Endodermal cell (in vitro differentiated cells): Measurements from ENCODE around the gene MS4A10. TPM values are rescaled to one million over a fixed set of nuclear protein-coding genes. Genes with fewer than 3 reads are reported as not detected.

ENCODE experiments used
- DNase-seq: peaks from one replicate; pipeline ENCODE4 v3.0.0-alpha.2; 2017
- H3K27ac ChIP-seq: 2 replicates; pipeline ENCODE4 v1.5.1; 2013; ENCODE audit warnings: mild to moderate bottlenecking, low read depth, low read length, moderate library complexity
- H3K27me3 ChIP-seq: 2 replicates; pipeline ENCODE4 v1.6.1; 2013; ENCODE audit warnings: mild to moderate bottlenecking, low read length, moderate library complexity; ENCODE audit not compliant: insufficient read depth, control insufficient read depth, poor library complexity, severe bottlenecking
- H3K36me3 ChIP-seq: 2 replicates; pipeline ENCODE4 v1.7.0; 2013; ENCODE audit warnings: mild to moderate bottlenecking, low read length, moderate library complexity; ENCODE audit not compliant: control insufficient read depth, insufficient read depth
- H3K4me1 ChIP-seq: one replicate; pipeline ENCODE4 v1.7.0; 2013; ENCODE audit warnings: low read length; ENCODE audit not compliant: control insufficient read depth, insufficient read depth
- H3K4me3 ChIP-seq: 2 replicates; pipeline ENCODE4 v1.5.1; 2013; ENCODE audit warnings: mild to moderate bottlenecking, low read length, moderate library complexity
- H3K9ac ChIP-seq: 2 replicates; pipeline ENCODE4 v1.6.1; 2013; ENCODE audit warnings: mild to moderate bottlenecking, low read length, moderate library complexity; ENCODE audit not compliant: poor library complexity, severe bottlenecking; ENCODE audit errors: extremely low read depth
- H3K9me3 ChIP-seq: 2 replicates; pipeline ENCODE4 v1.6.1; 2013; ENCODE audit warnings: mild to moderate bottlenecking, low read length, moderate library complexity; ENCODE audit not compliant: control insufficient read depth
- H3K27ac Mint-ChIP-seq: 2 replicates; pipeline ENCODE4 v1.8.0; 2020; ENCODE audit warnings: mixed read lengths
- H3K27me3 Mint-ChIP-seq: 2 replicates; pipeline ENCODE4 v1.8.0; 2021; ENCODE audit warnings: mild to moderate bottlenecking, mixed read lengths; ENCODE audit not compliant: insufficient read depth
- H3K36me3 Mint-ChIP-seq: 2 replicates; pipeline ENCODE4 v1.8.0; 2020; ENCODE audit warnings: low read depth, mixed read lengths
- H3K4me1 Mint-ChIP-seq: 2 replicates; pipeline ENCODE4 v1.8.0; 2020; ENCODE audit warnings: mixed read lengths
- H3K4me3 Mint-ChIP-seq: 2 replicates; pipeline ENCODE4 v1.8.0; 2020; ENCODE audit warnings: mild to moderate bottlenecking, moderate library complexity, mixed read lengths
- H3K9me3 Mint-ChIP-seq: 2 replicates; pipeline ENCODE4 v1.8.0; 2020; ENCODE audit warnings: mild to moderate bottlenecking, mixed read lengths
- WGBS, 2 experiments: methylation state at CpG; one replicate each; pipeline versions ENCODE4 v1.1.5 to v1.1.7; 2013; ENCODE audit warnings: missing lambda C conversion rate in 2 of 2, mixed read lengths in 1 of 2; ENCODE audit not compliant: insufficient coverage in 1 of 2, insufficient read length in 1 of 2; 5-methylcytosine and 5-hydroxymethylcytosine counted together
- total RNA-seq, 2 donors: library from RNA; stranded (reverse); fragmentation: NEBNext Ultra II Directional in 1 of 2; extraction: Animal tissue kit (Norgen Biotek cat#: 25700) in 1 of 2; gene quantifications; 2 replicates in 1 of 2; 3 replicates in 1 of 2; pipeline ENCODE4 v1.2.1, GENCODE V29; 2021
- TF ChIP-seq, protein P1 (sequence below): fragments of 200-600 bp; sonication (generic); conservative IDR thresholded peaks from 2 replicates; pipeline ENCODE4 v1.5.0; 2021; ENCODE audit warnings: antibody characterized with exemption, mild to moderate bottlenecking

The MS4A10 gene
- total RNA-seq, 2 donors from 2014 or later, result not detected

DNA sequence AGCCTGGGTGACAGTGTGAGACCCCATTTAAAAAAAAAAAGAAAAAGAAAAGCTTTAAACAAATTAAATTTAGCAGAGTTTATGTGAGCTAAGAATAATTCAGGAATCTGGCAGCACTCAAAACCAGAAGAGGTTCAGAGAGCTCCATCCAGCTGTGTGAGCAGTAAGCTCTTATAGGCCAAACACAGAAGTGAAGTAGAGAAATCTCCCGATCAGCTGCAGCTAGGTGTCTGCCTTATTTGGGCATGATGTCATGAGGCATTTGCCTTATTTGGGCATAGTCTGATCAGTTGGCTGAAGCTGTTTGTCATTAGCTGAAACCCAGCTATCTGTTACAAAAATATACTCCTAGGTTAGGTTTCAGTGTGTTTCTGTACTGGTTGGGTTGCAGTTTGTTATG, 20.3 kb upstream of the MS4A10 start:
- H3K9me3 ChIP-seq, result no peaks in the 10 kb centered on the region
- DNase-seq, result no peak
- no peaks in the 10 kb centered on the region for H3K36me3 ChIP-seq
- no peak overlapping the region for H3K4me3 ChIP-seq
- H3K27ac ChIP-seq, result no peak overlapping the region
- Mint-ChIP-seq H3K4me3 (no peak overlapping the region), H3K36me3 (no peaks in the 10 kb centered on the region), H3K4me1 (no peaks in the 10 kb centered on the region), H3K9me3 (no peaks in the 10 kb centered on the region), H3K27me3 (peaks cover 26% of the 10 kb centered on the region), H3K27ac (no peak overlapping the region)
- peaks cover 6% of the 10 kb centered on the region for H3K27me3 ChIP-seq
- H3K9ac ChIP-seq, result no peak overlapping the region
- TF ChIP-seq, protein P1, sequence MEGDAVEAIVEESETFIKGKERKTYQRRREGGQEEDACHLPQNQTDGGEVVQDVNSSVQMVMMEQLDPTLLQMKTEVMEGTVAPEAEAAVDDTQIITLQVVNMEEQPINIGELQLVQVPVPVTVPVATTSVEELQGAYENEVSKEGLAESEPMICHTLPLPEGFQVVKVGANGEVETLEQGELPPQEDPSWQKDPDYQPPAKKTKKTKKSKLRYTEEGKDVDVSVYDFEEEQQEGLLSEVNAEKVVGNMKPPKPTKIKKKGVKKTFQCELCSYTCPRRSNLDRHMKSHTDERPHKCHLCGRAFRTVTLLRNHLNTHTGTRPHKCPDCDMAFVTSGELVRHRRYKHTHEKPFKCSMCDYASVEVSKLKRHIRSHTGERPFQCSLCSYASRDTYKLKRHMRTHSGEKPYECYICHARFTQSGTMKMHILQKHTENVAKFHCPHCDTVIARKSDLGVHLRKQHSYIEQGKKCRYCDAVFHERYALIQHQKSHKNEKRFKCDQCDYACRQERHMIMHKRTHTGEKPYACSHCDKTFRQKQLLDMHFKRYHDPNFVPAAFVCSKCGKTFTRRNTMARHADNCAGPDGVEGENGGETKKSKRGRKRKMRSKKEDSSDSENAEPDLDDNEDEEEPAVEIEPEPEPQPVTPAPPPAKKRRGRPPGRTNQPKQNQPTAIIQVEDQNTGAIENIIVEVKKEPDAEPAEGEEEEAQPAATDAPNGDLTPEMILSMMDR, result no peak
- no peaks in the 10 kb centered on the region for H3K4me1 ChIP-seq
- WGBS, 2 experiments, result 96 to 100% methylated on average over 1 of the region's 1 CpG

DNA sequence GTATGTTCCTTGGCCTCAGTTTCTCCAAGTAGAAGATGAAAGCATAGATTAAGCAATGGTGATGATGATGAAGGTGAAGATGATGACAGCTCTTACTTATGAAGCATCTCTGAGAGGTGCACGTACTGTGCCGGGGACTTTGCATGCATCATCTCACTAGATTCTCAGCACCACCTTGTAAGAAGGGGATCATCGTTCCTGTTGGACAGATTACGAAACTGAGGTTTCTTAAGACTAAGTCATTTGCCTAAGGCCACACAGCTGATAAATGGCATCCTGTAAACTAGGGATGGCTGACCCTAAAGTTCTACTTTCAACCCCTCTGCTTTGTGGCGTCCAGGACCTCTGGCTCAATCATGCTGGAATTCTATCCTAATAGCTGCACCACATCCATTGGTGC, 19.8 kb upstream of the MS4A10 start:
- DNase-seq, result no peak
- TF ChIP-seq, protein P1, result no peak
- WGBS, 2 experiments, result 91 to 95% methylated on average over 5 of the region's 5 CpGs
- Histone ChIP-seq H3K27ac (no peak overlapping the region), H3K4me1 (no peaks in the 10 kb centered on the region), H3K9me3 (no peaks in the 10 kb centered on the region), H3K27me3 (peaks cover 6% of the 10 kb centered on the region), H3K9ac (no peak overlapping the region), H3K4me3 (no peak overlapping the region), H3K36me3 (no peaks in the 10 kb centered on the region)
- Mint-ChIP-seq H3K4me3 (no peak overlapping the region), H3K27ac (no peak overlapping the region), H3K9me3 (no peaks in the 10 kb centered on the region), H3K36me3 (no peaks in the 10 kb centered on the region), H3K27me3 (peaks cover 26% of the 10 kb centered on the region), H3K4me1 (no peaks in the 10 kb centered on the region)

DNA sequence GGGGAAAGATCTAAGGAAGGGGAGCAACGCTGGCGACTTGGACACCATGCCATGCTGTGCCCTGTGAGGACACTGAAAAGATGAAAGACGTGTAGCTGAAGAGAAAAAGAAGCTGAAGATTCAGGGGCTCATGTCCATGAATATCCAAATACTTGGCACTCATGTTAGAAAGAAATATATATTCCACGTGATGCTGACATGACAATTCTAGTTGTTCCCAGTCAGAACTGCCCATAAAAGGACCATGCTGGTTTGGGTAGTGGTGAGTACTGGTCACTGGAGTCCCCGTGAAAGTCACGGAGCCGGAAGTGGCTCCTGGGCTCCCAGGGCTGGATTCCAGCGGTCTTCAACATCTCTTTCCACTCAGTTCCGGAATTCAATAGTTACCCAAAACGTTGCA, 18.6 kb upstream of the MS4A10 start:
- TF ChIP-seq, protein P1, result no peak
- Histone ChIP-seq H3K27ac (no peak overlapping the region), H3K27me3 (peaks cover 6% of the 10 kb centered on the region), H3K9ac (no peak overlapping the region), H3K9me3 (no peaks in the 10 kb centered on the region), H3K4me1 (no peaks in the 10 kb centered on the region), H3K36me3 (no peaks in the 10 kb centered on the region), H3K4me3 (no peak overlapping the region)
- Mint-ChIP-seq H3K9me3 (no peaks in the 10 kb centered on the region), H3K4me1 (no peaks in the 10 kb centered on the region), H3K4me3 (no peak overlapping the region), H3K27ac (no peak overlapping the region), H3K36me3 (no peaks in the 10 kb centered on the region), H3K27me3 (peaks cover 29% of the 10 kb centered on the region)
- WGBS, 2 experiments, result 90 to 91% methylated on average over 4 to 10 of the region's 10 CpGs
- DNase-seq, result no peak
